Breast epithelium (tissue), 3 donors: ENCODE results near the gene TPSD1.

Experiments
- CTCF ChIP-seq, 3 donors: fragments of 450-650 bp; IDR thresholded peaks; one replicate each; pipeline ENCODE4 v1.5.1; 2016 to 2017; ENCODE audit warnings: antibody characterized with exemption in 3 of 3, mild to moderate bottlenecking in 3 of 3, moderate library complexity in 3 of 3
- POLR2A ChIP-seq: fragments of 450-650 bp; IDR thresholded peaks from one replicate; pipeline ENCODE4 v1.6.1; 2016; ENCODE audit warnings: antibody characterized with exemption, mild to moderate bottlenecking, moderate library complexity
- POLR2AphosphoS5 ChIP-seq, 3 donors: sonication (generic); formaldehyde crosslinking; IDR thresholded peaks; one replicate each; pipeline ENCODE4 v1.6.1; 2017; ENCODE audit warnings: antibody characterized with exemption in 3 of 3

GRCh38 chr16:1263591-1264344, 7.9 kb downstream of the TPSD1 start:
- TF ChIP-seq CTCF (IDR thresholded peaks at IDR 0.05), result no peak
- TF ChIP-seq POLR2AphosphoS5 (IDR thresholded peaks at IDR 0.05), result no peak
- no peak for TF ChIP-seq POLR2A
